ENCODE results near the gene VIT. TPM values are rescaled to one million over a fixed set of nuclear protein-coding genes. Genes with fewer than 3 reads are reported as not detected.

The VIT gene
- polyA plus RNA-seq, 1 of the 3 experiments (the other 2 are of a cell fraction) = not detected

DNA sequence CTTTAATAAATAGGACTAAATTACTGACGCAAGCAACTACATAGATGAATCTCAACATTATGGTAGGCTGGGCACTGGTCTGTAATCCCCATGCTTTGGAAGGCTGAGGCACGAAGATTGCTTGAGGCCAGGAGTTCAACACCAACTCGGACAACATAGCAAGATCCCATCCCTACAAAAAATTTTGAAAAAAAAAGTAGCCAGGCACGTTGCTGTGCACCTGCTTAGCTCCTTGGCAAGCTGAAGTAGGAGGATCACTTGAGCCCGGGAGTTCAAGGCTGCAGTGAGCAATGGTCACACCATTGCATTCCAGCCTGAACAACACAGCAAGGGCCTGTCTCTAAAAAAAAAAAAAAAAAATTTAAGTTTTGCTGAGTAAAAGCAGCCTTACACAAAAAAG lies 43.4 kb upstream of the VIT start:
- no peaks in the 10 kb centered on the region for H3K36me3 ChIP-seq (replicated peaks in 1 of 2; ENCODE audit: control insufficient read depth in 1 of 2, insufficient read depth in 2 of 2, low read length in 1 of 2)
- H3K9me3 ChIP-seq = no peaks in the 10 kb centered on the region
- no peaks in the 10 kb centered on the region for H4K20me1 ChIP-seq (ENCODE audit: insufficient read depth)
- H3K9me2 ChIP-seq = no peaks in the 10 kb centered on the region
- H3K27ac ChIP-seq (ENCODE audit: low read depth in 2 of 2, low read length in 1 of 2) = no peak overlapping the region
- H3K4me2 ChIP-seq = no peak overlapping the region
- DNase-seq = no peak
- peaks cover 0 to 19% of the 10 kb centered on the region in 2 experiments; a peak in 3 of 4 replicates for H3K4me1 ChIP-seq (ENCODE audit: control insufficient read depth in 1 of 2, insufficient read depth in 2 of 2, low read depth in 1 of 2, low read length in 1 of 2)
- H3K79me2 ChIP-seq (ENCODE audit: insufficient read depth) = no peaks in the 10 kb centered on the region
- peaks cover 18% of the 10 kb centered on the region for H3F3A ChIP-seq (replicated peaks; ENCODE audit: insufficient read depth)
- ChIA-PET CTCF (interaction anchor here (2.4 kb wide), 1 partner anchor 11 kb away, joined by 11 read pairs; no protein-coding TSS in a partner anchor), POLR2A (no interaction called here)
- H3K27me3 ChIP-seq (ENCODE audit: insufficient read depth) = no peaks in the 10 kb centered on the region
- H3K4me3 ChIP-seq (ENCODE audit: low read depth in 2 of 2, low read length in 1 of 2) = no peak overlapping the region
- TF ChIP-seq TEAD4 (IDR thresholded peaks at IDR 0.05; ENCODE audit: borderline replicate concordance, insufficient read depth) = no peak
- no peak for TF ChIP-seq SMC3 (IDR thresholded peaks at IDR 0.05; ENCODE audit: low read depth, low read length)
- TF ChIP-seq, protein P1, sequence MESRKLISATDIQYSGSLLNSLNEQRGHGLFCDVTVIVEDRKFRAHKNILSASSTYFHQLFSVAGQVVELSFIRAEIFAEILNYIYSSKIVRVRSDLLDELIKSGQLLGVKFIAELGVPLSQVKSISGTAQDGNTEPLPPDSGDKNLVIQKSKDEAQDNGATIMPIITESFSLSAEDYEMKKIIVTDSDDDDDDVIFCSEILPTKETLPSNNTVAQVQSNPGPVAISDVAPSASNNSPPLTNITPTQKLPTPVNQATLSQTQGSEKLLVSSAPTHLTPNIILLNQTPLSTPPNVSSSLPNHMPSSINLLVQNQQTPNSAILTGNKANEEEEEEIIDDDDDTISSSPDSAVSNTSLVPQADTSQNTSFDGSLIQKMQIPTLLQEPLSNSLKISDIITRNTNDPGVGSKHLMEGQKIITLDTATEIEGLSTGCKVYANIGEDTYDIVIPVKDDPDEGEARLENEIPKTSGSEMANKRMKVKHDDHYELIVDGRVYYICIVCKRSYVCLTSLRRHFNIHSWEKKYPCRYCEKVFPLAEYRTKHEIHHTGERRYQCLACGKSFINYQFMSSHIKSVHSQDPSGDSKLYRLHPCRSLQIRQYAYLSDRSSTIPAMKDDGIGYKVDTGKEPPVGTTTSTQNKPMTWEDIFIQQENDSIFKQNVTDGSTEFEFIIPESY (IDR thresholded peaks at IDR 0.05; ENCODE audit: borderline replicate concordance, low read depth) = no peak
- TF ChIP-seq TCF12 (IDR thresholded peaks at IDR 0.05) = no peak
- TF ChIP-seq CHD2 (IDR thresholded peaks at IDR 0.05; ENCODE audit: low read length, partially characterized antibody) = no peak
- no peak for TF ChIP-seq NRF1 (IDR thresholded peaks at IDR 0.05; ENCODE audit: low read depth, low read length)
- TF ChIP-seq RCOR1 (IDR thresholded peaks at IDR 0.05; ENCODE audit: low read length) = no peak
- no peak for TF ChIP-seq GATA2 (CRISPR knock-in tag; IDR thresholded peaks at IDR 0.05)
- TF ChIP-seq, protein P2, sequence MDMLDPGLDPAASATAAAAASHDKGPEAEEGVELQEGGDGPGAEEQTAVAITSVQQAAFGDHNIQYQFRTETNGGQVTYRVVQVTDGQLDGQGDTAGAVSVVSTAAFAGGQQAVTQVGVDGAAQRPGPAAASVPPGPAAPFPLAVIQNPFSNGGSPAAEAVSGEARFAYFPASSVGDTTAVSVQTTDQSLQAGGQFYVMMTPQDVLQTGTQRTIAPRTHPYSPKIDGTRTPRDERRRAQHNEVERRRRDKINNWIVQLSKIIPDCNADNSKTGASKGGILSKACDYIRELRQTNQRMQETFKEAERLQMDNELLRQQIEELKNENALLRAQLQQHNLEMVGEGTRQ (IDR thresholded peaks at IDR 0.05; ENCODE audit: borderline replicate concordance, low read depth, low read length) = no peak
- TF ChIP-seq RAD21 (IDR thresholded peaks at IDR 0.05; ENCODE audit: low read length) = no peak
- no peak for TF ChIP-seq JUND (IDR thresholded peaks at IDR 0.05)
- no peak overlapping the region for H2AFZ ChIP-seq (ENCODE audit: low read depth)
- no peak overlapping the region for H3K9ac ChIP-seq
- 77% methylated on average over 5 of the region's 5 CpGs for WGBS (ENCODE audit: low lambda C conversion rate)

DNA sequence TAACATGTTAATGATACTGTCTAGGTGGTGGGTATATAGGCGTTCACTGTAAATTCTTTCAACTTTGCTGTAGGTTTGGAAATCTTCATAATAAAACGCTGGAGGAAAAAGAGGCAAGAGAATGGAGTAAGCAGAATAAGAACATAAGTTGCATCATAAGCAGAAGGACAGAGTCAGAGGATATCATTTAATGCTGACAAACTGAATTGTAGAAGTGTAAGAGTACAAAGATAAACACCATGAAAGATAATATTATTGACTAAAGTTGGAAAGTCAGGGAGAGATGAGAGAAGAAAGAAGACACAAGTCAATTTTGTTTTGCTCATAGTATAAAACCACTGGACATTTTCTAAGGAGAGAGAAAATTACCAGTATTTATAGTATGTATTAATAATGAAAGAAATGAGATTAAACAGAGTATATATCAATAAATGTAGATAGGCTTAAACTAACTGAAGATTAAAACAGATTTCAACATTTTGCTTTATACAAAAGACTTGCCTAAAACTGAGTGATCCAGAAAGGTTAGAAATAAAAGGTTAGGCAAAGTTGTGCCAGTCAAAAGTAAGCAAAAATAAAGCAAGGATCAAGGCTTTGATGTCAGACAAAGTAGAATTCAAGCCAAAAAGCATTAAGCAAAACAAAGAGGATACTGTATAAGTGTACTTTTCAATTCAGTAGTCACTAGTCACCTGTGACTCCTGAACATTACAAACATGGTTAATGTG lies 42.4 kb upstream of the VIT start:
- ChIA-PET CTCF (interaction anchor here (1.8 to 2.4 kb wide), 2 partner anchors 10 kb away, joined by 9 to 11 read pairs; no protein-coding TSS in a partner anchor), POLR2A (no interaction called here)
- Histone ChIP-seq H2AFZ (ENCODE audit: low read depth) (no peak overlapping the region), H3K27ac (ENCODE audit: low read depth in 2 of 2, low read length in 1 of 2) (no peak overlapping the region), H3K4me3 (ENCODE audit: low read depth in 2 of 2, low read length in 1 of 2) (no peak overlapping the region), H3K9ac (no peak overlapping the region), H3K79me2 (ENCODE audit: insufficient read depth) (no peaks in the 10 kb centered on the region), H3K27me3 (ENCODE audit: insufficient read depth) (no peaks in the 10 kb centered on the region), H3K4me2 (no peak overlapping the region), H3K4me1 (ENCODE audit: control insufficient read depth in 1 of 2, insufficient read depth in 2 of 2, low read depth in 1 of 2, low read length in 1 of 2) (peaks cover 0 to 19% of the 10 kb centered on the region in 2 experiments; a peak in 3 of 4 replicates), H3K9me3 (no peaks in the 10 kb centered on the region), H4K20me1 (ENCODE audit: insufficient read depth) (no peaks in the 10 kb centered on the region), H3K36me3 (replicated peaks in 1 of 2; ENCODE audit: control insufficient read depth in 1 of 2, insufficient read depth in 2 of 2, low read length in 1 of 2) (no peaks in the 10 kb centered on the region), H3F3A (replicated peaks; ENCODE audit: insufficient read depth) (peaks cover 18% of the 10 kb centered on the region), H3K9me2 (no peaks in the 10 kb centered on the region)
- WGBS (ENCODE audit: low lambda C conversion rate) = 60% methylated on average over 2 of the region's 2 CpGs
- TF ChIP-seq FOXM1 (IDR thresholded peaks at IDR 0.05; ENCODE audit: low read depth) = no peak
- no peak for TF ChIP-seq EZH2phosphoT487 (IDR thresholded peaks at IDR 0.05; ENCODE audit: borderline replicate concordance, low read depth)
- TF ChIP-seq, protein P1 (IDR thresholded peaks at IDR 0.05; ENCODE audit: borderline replicate concordance, low read depth) = no peak
- no peak for TF ChIP-seq JUND (IDR thresholded peaks at IDR 0.05)
- TF ChIP-seq FOSL2 (IDR thresholded peaks at IDR 0.05; ENCODE audit: borderline replicate concordance, low read depth) = no peak
- no peak for TF ChIP-seq GABPA (IDR thresholded peaks at IDR 0.05; ENCODE audit: low read depth)
- no peak for TF ChIP-seq NFIC (IDR thresholded peaks at IDR 0.05; ENCODE audit: borderline replicate concordance)
- TF ChIP-seq, protein P3, sequence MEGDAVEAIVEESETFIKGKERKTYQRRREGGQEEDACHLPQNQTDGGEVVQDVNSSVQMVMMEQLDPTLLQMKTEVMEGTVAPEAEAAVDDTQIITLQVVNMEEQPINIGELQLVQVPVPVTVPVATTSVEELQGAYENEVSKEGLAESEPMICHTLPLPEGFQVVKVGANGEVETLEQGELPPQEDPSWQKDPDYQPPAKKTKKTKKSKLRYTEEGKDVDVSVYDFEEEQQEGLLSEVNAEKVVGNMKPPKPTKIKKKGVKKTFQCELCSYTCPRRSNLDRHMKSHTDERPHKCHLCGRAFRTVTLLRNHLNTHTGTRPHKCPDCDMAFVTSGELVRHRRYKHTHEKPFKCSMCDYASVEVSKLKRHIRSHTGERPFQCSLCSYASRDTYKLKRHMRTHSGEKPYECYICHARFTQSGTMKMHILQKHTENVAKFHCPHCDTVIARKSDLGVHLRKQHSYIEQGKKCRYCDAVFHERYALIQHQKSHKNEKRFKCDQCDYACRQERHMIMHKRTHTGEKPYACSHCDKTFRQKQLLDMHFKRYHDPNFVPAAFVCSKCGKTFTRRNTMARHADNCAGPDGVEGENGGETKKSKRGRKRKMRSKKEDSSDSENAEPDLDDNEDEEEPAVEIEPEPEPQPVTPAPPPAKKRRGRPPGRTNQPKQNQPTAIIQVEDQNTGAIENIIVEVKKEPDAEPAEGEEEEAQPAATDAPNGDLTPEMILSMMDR (IDR thresholded peaks at IDR 0.05) = no peak
- DNase-seq = no peak

Measured in SK-N-SH (cell line).